CD14-positive monocyte (primary cell): ENCODE measurements around the gene RNF10. TPM values are rescaled to one million over a fixed set of nuclear protein-coding genes. Genes with fewer than 3 reads are reported as not detected.
"Not testable (repeated sequence)": the region's sequence is repeated elsewhere in the genome, so short reads cannot be mapped to it uniquely, and the experiment has no call there.

Experiments
- DNase-seq, 3 donors: peaks; one replicate each; pipeline ENCODE4 v3.0.0-alpha.2; 2011 to 2022
- H2AFZ ChIP-seq: 2 replicates; pipeline ENCODE4 v1.6.0; 2012; ENCODE audit warnings: mild to moderate bottlenecking, low read depth, low read length, inconsistent platforms; ENCODE audit not compliant: insufficient read depth, poor library complexity, severe bottlenecking
- H3K27ac ChIP-seq, 2 donors: 1 replicate in 1 of 2; 2 replicates in 1 of 2; pipeline ENCODE4 v1.5.1; 2012 to 2013; ENCODE audit warnings: low read length in 2 of 2, control low read depth in 1 of 2, inconsistent platforms in 1 of 2, low read depth in 1 of 2, mild to moderate bottlenecking in 1 of 2
- H3K27me3 ChIP-seq, 2 donors: one replicate each; pipeline versions ENCODE4 v1.6.0 to v1.6.1; 2011 to 2013; ENCODE audit warnings: low read length in 2 of 2; ENCODE audit not compliant: control insufficient read depth in 2 of 2, insufficient read depth in 2 of 2
- H3K36me3 ChIP-seq, 2 donors: replicated peaks in 1 of 2; 1 replicate in 1 of 2; 2 replicates in 1 of 2; pipeline versions ENCODE4 v1.5.1 to v1.6.1; 2012 to 2013; ENCODE audit warnings: low read length in 2 of 2, control low read depth in 1 of 2, inconsistent platforms in 1 of 2, mild to moderate bottlenecking in 1 of 2; ENCODE audit not compliant: insufficient read depth in 2 of 2, control insufficient read depth in 1 of 2
- H3K4me1 ChIP-seq, 2 donors: 1 replicate in 1 of 2; 2 replicates in 1 of 2; pipeline versions ENCODE4 v1.5.1 to v1.6.1; 2012 to 2013; ENCODE audit warnings: low read length in 2 of 2, control low read depth in 1 of 2, inconsistent platforms in 1 of 2, mild to moderate bottlenecking in 1 of 2, moderate library complexity in 1 of 2; ENCODE audit not compliant: insufficient read depth in 2 of 2, control insufficient read depth in 1 of 2
- H3K4me2 ChIP-seq: replicated peaks from 2 replicates; pipeline ENCODE3; 2012; ENCODE audit warnings: low read length, moderate library complexity, mild to moderate bottlenecking; ENCODE audit not compliant: poor library complexity, severe bottlenecking; ENCODE audit errors: extremely low read depth
- H3K4me3 ChIP-seq, 3 experiments: fragments of 200-600 bp in 1 of 3; sonication (generic) in 1 of 3; replicated peaks in 1 of 3; 1 replicate in 2 of 3; 2 replicates in 1 of 3; pipeline ENCODE4 v1.5.1; 2011 to 2013; ENCODE audit warnings: low read length in 3 of 3, mild to moderate bottlenecking in 3 of 3, control low read depth in 2 of 3, low read depth in 2 of 3, inconsistent platforms in 1 of 3, moderate library complexity in 1 of 3
- H3K79me2 ChIP-seq: 2 replicates; pipeline ENCODE4 v1.6.0; 2012; ENCODE audit warnings: mild to moderate bottlenecking, control low read depth, inconsistent platforms, low read length, moderate library complexity; ENCODE audit not compliant: insufficient read depth
- H3K9ac ChIP-seq: 2 replicates; pipeline ENCODE4 v1.6.0; 2017; ENCODE audit warnings: low read length, mild to moderate bottlenecking; ENCODE audit not compliant: insufficient read depth, poor library complexity, severe bottlenecking
- H3K9me3 ChIP-seq, 2 donors: replicated peaks in 1 of 2; 1 replicate in 1 of 2; 2 replicates in 1 of 2; pipeline versions ENCODE4 v1.5.1 to v1.6.1; 2012 to 2013; ENCODE audit warnings: low read length in 2 of 2, control low read depth in 1 of 2; ENCODE audit not compliant: control insufficient read depth in 1 of 2, insufficient read depth in 1 of 2
- H4K20me1 ChIP-seq: 2 replicates; pipeline ENCODE4 v1.6.0; 2012; ENCODE audit warnings: mild to moderate bottlenecking, low read length, control low read depth, moderate library complexity; ENCODE audit not compliant: insufficient read depth
- H3K27ac Mint-ChIP-seq, 7 donors: one replicate each; pipeline ENCODE4 v1.8.0; 2020; ENCODE audit warnings: mild to moderate bottlenecking in 7 of 7, mixed read lengths in 7 of 7, moderate library complexity in 6 of 7, inconsistent platforms in 2 of 7
- H3K27me3 Mint-ChIP-seq, 3 donors: one replicate each; pipeline ENCODE4 v1.8.0; 2021 to 2022; ENCODE audit warnings: low read depth in 3 of 3, mild to moderate bottlenecking in 3 of 3, mixed read lengths in 3 of 3, moderate library complexity in 3 of 3, inconsistent platforms in 1 of 3
- H3K36me3 Mint-ChIP-seq, 2 donors: one replicate each; pipeline ENCODE4 v1.8.0; 2020; ENCODE audit warnings: mixed read lengths in 2 of 2, inconsistent platforms in 1 of 2, mild to moderate bottlenecking in 1 of 2
- H3K4me1 Mint-ChIP-seq: one replicate; pipeline ENCODE4 v1.8.0; 2020; ENCODE audit warnings: mild to moderate bottlenecking, mixed read lengths
- H3K4me3 Mint-ChIP-seq, 2 donors: one replicate each; pipeline ENCODE4 v1.8.0; 2020; ENCODE audit warnings: mild to moderate bottlenecking in 2 of 2, mixed read lengths in 2 of 2, moderate library complexity in 1 of 2
- H3K9me3 Mint-ChIP-seq, 7 donors: one replicate each; pipeline ENCODE4 v1.8.0; 2020 to 2022; ENCODE audit warnings: mixed read lengths in 7 of 7, mild to moderate bottlenecking in 6 of 7, moderate library complexity in 6 of 7, inconsistent platforms in 2 of 7
- WGBS: methylation state at CpG from one replicate; pipeline ENCODE4 v1.1.5; 2013; ENCODE audit warnings: missing lambda C conversion rate; ENCODE audit not compliant: insufficient coverage; 5-methylcytosine and 5-hydroxymethylcytosine counted together
- intact Hi-C, 2 donors: fragments of 100-400 bp; cut with micrococcal nuclease; formaldehyde crosslinking; loops; one replicate each; pipeline versions ENCODE4 v1.15.0 to v1.15.1; 2023
- polyA plus RNA-seq, 3 donors: library from polyadenylated mRNA; depleted of rRNA in 1 of 3; unstranded in 2 of 3; stranded (reverse) in 1 of 3; fragments of 300-500 nt in 2 of 3; fragments of >200 nt in 1 of 3; fragmentation: Illumina TruSeq in 2 of 3; gene quantifications; 1 replicate in 2 of 3; 2 replicates in 1 of 3; pipeline ENCODE4 v1.2.3, GENCODE V29; 2012 to 2021
- TF ChIP-seq, protein P1 (sequence below): fragments of 200-600 bp; IDR thresholded peaks from one replicate; pipeline ENCODE4 v1.8.0; 2022; ENCODE audit warnings: antibody characterized with exemption, mild to moderate bottlenecking

The RNF10 gene
- polyA plus RNA-seq, 3 donors: 62.4 to 178 (median 106) TPM

DNA sequence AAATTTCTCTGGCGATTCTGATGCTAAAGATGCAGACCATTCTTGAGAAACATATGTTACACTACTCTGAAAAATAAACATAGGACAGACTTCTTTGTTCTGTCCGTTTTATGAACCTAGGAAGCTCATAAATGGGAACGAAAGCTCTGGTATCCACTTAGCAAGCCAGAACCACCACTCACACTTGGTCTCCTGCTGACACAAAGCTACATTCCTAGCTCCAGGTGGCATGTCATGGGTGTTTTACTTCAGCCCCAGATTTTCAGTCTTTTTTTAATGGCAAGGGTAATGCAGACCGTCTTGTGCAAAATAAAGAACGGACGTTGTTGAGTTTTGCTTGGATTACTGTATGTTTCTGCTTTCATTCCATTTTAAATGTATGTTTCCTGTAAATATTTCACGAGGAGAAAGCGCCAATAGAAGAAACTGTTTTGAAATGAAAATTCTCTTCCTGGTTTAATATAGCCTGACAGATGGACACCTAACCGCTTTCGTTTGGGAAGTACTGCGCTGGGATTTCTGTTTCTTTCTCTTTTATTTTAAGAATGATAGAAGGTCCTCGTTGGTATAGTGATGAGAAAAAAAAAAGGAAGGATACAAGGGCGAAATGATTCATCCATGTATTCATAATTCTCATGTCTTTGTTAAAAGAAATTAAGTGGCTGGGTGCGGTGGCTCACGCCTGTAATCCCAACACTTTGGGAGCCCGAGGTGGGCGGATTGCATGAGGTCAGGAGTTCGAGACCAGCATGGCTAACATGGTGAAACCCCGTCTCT, 4.3 kb upstream of the RNF10 start:
- H3K36me3 Mint-ChIP-seq: peaks cover 0 to 4% of the 10 kb centered on the region in 2 donors
- Histone ChIP-seq H3K27me3 (no peaks in the 10 kb centered on the region), H3K4me3 (peak overlapping the region; percentile 89 to 99 (median 93)), H3K9me3 (no peaks in the 10 kb centered on the region), H3K79me2 (peaks cover 16% of the 10 kb centered on the region), H3K36me3 (no peaks in the 10 kb centered on the region), H3K4me2 (peak overlapping the region; percentile 93), H3K9ac (peak overlapping the region; percentile 73), H3K27ac (peak overlapping the region; percentile 77 to 94), H3K4me1 (peaks cover 18 to 19% of the 10 kb centered on the region in 2 donors), H4K20me1 (peaks cover 2% of the 10 kb centered on the region), H2AFZ (peak overlapping the region; percentile 89)
- peak; percentile 38 to 74 (median 70) for DNase-seq
- WGBS: 40% methylated on average over 7 of the region's 19 CpGs
- intact Hi-C loops: loop anchor here in 1 of 2 donors (5.0 kb wide), 1 partner anchor 33 kb away; the partner anchor contains the start of gene DYNLL1
- TF ChIP-seq, protein P1, sequence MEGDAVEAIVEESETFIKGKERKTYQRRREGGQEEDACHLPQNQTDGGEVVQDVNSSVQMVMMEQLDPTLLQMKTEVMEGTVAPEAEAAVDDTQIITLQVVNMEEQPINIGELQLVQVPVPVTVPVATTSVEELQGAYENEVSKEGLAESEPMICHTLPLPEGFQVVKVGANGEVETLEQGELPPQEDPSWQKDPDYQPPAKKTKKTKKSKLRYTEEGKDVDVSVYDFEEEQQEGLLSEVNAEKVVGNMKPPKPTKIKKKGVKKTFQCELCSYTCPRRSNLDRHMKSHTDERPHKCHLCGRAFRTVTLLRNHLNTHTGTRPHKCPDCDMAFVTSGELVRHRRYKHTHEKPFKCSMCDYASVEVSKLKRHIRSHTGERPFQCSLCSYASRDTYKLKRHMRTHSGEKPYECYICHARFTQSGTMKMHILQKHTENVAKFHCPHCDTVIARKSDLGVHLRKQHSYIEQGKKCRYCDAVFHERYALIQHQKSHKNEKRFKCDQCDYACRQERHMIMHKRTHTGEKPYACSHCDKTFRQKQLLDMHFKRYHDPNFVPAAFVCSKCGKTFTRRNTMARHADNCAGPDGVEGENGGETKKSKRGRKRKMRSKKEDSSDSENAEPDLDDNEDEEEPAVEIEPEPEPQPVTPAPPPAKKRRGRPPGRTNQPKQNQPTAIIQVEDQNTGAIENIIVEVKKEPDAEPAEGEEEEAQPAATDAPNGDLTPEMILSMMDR: no peak
- peaks cover 13% of the 10 kb centered on the region for H3K4me1 Mint-ChIP-seq
- H3K27me3 Mint-ChIP-seq: no peaks in the 10 kb centered on the region
- peak overlapping the region; percentile 97 to 99 (median 98) for H3K27ac Mint-ChIP-seq
- H3K4me3 Mint-ChIP-seq: peak overlapping the region; percentile 97 to 99
- H3K9me3 Mint-ChIP-seq: no peaks in the 10 kb centered on the region

DNA sequence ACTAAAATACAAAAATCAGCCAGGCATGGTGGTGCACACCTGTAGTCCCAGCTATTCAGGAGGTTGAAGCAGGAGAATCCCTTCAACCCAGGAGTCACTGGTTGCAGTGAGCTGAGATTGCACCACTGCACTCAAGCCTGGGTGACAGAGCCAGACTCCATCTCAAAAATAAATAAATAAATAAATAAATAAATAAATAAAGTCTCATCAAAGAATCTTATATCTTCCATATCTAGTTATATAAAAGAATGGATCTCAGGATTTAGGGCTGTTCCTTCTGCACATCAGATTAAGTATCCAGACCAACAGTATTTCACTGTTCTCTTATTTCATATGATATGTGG, 3.8 kb upstream of the RNF10 start:
- not testable (repeated sequence) for H3K9me3 ChIP-seq, H3K27me3 Mint-ChIP-seq, H3K27me3 ChIP-seq, DNase-seq, H3K36me3 Mint-ChIP-seq, H3K9me3 Mint-ChIP-seq, H3K36me3 ChIP-seq, H4K20me1 ChIP-seq
- Histone ChIP-seq H3K4me2 (peak overlapping the region; percentile 93), H3K79me2 (peaks cover 22% of the 10 kb centered on the region), H3K9ac (peak overlapping the region; percentile 73), H3K4me1 (peaks cover 21 to 24% of the 10 kb centered on the region in 2 donors), H3K4me3 (peak overlapping the region; percentile 89 to 99 (median 93)), H3K27ac (peak overlapping the region; percentile 77 to 94), H2AFZ (peak overlapping the region; percentile 89)
- intact Hi-C loops: loop anchor here in 1 of 2 donors (5.0 kb wide), 1 partner anchor 33 kb away; the partner anchor contains the start of gene DYNLL1
- Mint-ChIP-seq H3K4me3 (peak overlapping the region; percentile 97 to 99), H3K27ac (peak overlapping the region; percentile 97 to 99 (median 98)), H3K4me1 (peaks cover 16% of the 10 kb centered on the region)
